Body of pancreas (tissue), 4 donors: Measurements from ENCODE around the gene SORCS2.

Experiments used
- POLR2A ChIP-seq, 3 donors: fragments of 450-650 bp; IDR thresholded peaks; one replicate each; pipeline ENCODE4 v1.6.1; 2016; ENCODE audit warnings: antibody characterized with exemption in 3 of 3, mild to moderate bottlenecking in 2 of 3
- TF ChIP-seq, protein P1 (sequence below), 7 experiments: fragments of 450-650 bp in 4 of 7; fragments of 200-600 bp in 3 of 7; sonication (generic) in 3 of 7; IDR thresholded peaks; one replicate each; pipeline ENCODE4 v1.5.1; 2016 to 2019; ENCODE audit warnings: antibody characterized with exemption in 7 of 7

- no peak for TF ChIP-seq POLR2A (IDR thresholded peaks at IDR 0.05)
- TF ChIP-seq, protein P1, sequence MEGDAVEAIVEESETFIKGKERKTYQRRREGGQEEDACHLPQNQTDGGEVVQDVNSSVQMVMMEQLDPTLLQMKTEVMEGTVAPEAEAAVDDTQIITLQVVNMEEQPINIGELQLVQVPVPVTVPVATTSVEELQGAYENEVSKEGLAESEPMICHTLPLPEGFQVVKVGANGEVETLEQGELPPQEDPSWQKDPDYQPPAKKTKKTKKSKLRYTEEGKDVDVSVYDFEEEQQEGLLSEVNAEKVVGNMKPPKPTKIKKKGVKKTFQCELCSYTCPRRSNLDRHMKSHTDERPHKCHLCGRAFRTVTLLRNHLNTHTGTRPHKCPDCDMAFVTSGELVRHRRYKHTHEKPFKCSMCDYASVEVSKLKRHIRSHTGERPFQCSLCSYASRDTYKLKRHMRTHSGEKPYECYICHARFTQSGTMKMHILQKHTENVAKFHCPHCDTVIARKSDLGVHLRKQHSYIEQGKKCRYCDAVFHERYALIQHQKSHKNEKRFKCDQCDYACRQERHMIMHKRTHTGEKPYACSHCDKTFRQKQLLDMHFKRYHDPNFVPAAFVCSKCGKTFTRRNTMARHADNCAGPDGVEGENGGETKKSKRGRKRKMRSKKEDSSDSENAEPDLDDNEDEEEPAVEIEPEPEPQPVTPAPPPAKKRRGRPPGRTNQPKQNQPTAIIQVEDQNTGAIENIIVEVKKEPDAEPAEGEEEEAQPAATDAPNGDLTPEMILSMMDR (IDR thresholded peaks at IDR 0.05) = no peak
Measured at GRCh38 chr4:7331682-7332000, 139.3 kb downstream of the SORCS2 start.
